Keratinocyte (primary cell): ENCODE data around the gene FMN2. TPM values are rescaled to one million over a fixed set of nuclear protein-coding genes. Genes with fewer than 3 reads are reported as not detected.

ENCODE experiments used
- DNase-seq: peaks from one replicate; pipeline ENCODE4 v3.0.0-alpha.2; 2011; ENCODE audit warnings: low read depth, missing footprints, low spot score
- FAIRE-seq: peaks from 2 replicates; lab custom pipeline; 2011; peaks lifted over from hg19 to GRCh38; lab: Jason Lieb, UNC
- H2AFZ ChIP-seq: 2 replicates; pipeline ENCODE4 v1.6.0; 2012; ENCODE audit warnings: low read length, control low read depth, inconsistent platforms; ENCODE audit not compliant: control insufficient read depth
- H3K27ac ChIP-seq: 2 replicates; pipeline ENCODE4 v1.5.1; 2011; ENCODE audit warnings: low read length; ENCODE audit not compliant: control insufficient read depth, insufficient read depth
- H3K27me3 ChIP-seq: 3 replicates; pipeline ENCODE4 v1.6.0; 2011; ENCODE audit warnings: low read length; ENCODE audit not compliant: control insufficient read depth, insufficient read depth; ENCODE audit errors: extremely low read depth
- H3K36me3 ChIP-seq, 2 experiments: 2 replicates in 1 of 2; 3 replicates in 1 of 2; pipeline ENCODE4 v1.5.1; 2011; ENCODE audit warnings: low read length in 2 of 2, mild to moderate bottlenecking in 1 of 2; ENCODE audit not compliant: control insufficient read depth in 2 of 2, insufficient read depth in 2 of 2; ENCODE audit errors: extremely low read depth in 1 of 2
- H3K4me1 ChIP-seq: 3 replicates; pipeline ENCODE4 v1.5.1; 2011; ENCODE audit warnings: low read length; ENCODE audit not compliant: control insufficient read depth, insufficient read depth; ENCODE audit errors: extremely low read depth
- H3K4me2 ChIP-seq: 3 replicates; pipeline ENCODE4 v1.6.0; 2011; ENCODE audit warnings: low read depth, low read length; ENCODE audit not compliant: control insufficient read depth, insufficient read depth; ENCODE audit errors: extremely low read depth
- H3K4me3 ChIP-seq, 3 experiments: fragments of 200-600 bp in 1 of 3; sonication (generic) in 1 of 3; 2 replicates in 2 of 3; 3 replicates in 1 of 3; pipeline ENCODE4 v1.5.1; 2011 to 2016; ENCODE audit warnings: low read length in 3 of 3, mild to moderate bottlenecking in 3 of 3, control low read depth in 2 of 3, inconsistent platforms in 1 of 3, low read depth in 1 of 3, mixed read lengths in 1 of 3, mixed run types in 1 of 3, moderate library complexity in 1 of 3; ENCODE audit not compliant: control insufficient read depth in 2 of 3, insufficient read depth in 2 of 3; ENCODE audit errors: extremely low read depth in 1 of 3
- H3K79me2 ChIP-seq: 2 replicates; pipeline ENCODE4 v1.6.0; 2012; ENCODE audit warnings: low read length; ENCODE audit not compliant: control insufficient read depth, insufficient read depth
- H3K9ac ChIP-seq: 3 replicates; pipeline ENCODE4 v1.6.0; 2011; ENCODE audit warnings: low read length; ENCODE audit not compliant: control insufficient read depth, insufficient read depth; ENCODE audit errors: extremely low read depth
- H3K9me1 ChIP-seq: 3 replicates; pipeline ENCODE4 v1.6.0; 2011; ENCODE audit warnings: low read length; ENCODE audit not compliant: control insufficient read depth, insufficient read depth; ENCODE audit errors: extremely low read depth
- H3K9me3 ChIP-seq: 2 replicates; pipeline ENCODE4 v1.5.1; 2012; ENCODE audit warnings: low read depth, low read length; ENCODE audit not compliant: control insufficient read depth
- H4K20me1 ChIP-seq: 3 replicates; pipeline ENCODE4 v1.6.0; 2011; ENCODE audit warnings: low read length; ENCODE audit not compliant: control insufficient read depth, insufficient read depth; ENCODE audit errors: extremely low read depth
- CTCF ChIP-seq, 3 experiments: IDR thresholded peaks in 1 of 3; conservative IDR thresholded peaks in 1 of 3; optimal IDR thresholded peaks in 1 of 3; 2 replicates in 2 of 3; 3 replicates in 1 of 3; pipeline versions ENCODE3 to v1.5.1; 2011; ENCODE audit warnings: low read length in 3 of 3, mild to moderate bottlenecking in 3 of 3, moderate library complexity in 2 of 3, control low read depth in 1 of 3, inconsistent platforms in 1 of 3; ENCODE audit not compliant: insufficient read depth in 2 of 3; ENCODE audit errors: extremely low read depth in 1 of 3
- EZH2 ChIP-seq: IDR thresholded peaks from one replicate; pipeline ENCODE4 v1.6.1; 2012; ENCODE audit warnings: inconsistent platforms, mild to moderate bottlenecking, low read length, moderate library complexity
- dilution Hi-C: fragments of 300-500 bp; cut with MboI; formaldehyde crosslinking; loops from one replicate; pipeline ENCODE4 v1.7.0; 2020; ENCODE audit warnings: low sequenced_read_pairs; ENCODE audit not compliant: extremely low pct_ligation_motif_present
- polyA plus RNA-seq, 5 experiments: library from polyadenylated mRNA; depleted of rRNA in 3 of 5; stranded (reverse) in 3 of 5; stranded (forward) in 1 of 5; unstranded in 1 of 5; fragments of >200 nt; gene quantifications; 1 replicate in 1 of 5; 2 replicates in 3 of 5; 3 replicates in 1 of 5; pipeline versions ENCODE4 v1.2.1 to v1.2.3, GENCODE V29; 2011 to 2012; ENCODE audit warnings: missing spikeins in 2 of 5, low read depth in 1 of 5, low replicate concordance in 1 of 5

FMN2 gene
- polyA plus RNA-seq, 1 donor (not counting 4 experiments of a cell fraction or from before 2014, with no cell fraction given) = not detected

DNA sequence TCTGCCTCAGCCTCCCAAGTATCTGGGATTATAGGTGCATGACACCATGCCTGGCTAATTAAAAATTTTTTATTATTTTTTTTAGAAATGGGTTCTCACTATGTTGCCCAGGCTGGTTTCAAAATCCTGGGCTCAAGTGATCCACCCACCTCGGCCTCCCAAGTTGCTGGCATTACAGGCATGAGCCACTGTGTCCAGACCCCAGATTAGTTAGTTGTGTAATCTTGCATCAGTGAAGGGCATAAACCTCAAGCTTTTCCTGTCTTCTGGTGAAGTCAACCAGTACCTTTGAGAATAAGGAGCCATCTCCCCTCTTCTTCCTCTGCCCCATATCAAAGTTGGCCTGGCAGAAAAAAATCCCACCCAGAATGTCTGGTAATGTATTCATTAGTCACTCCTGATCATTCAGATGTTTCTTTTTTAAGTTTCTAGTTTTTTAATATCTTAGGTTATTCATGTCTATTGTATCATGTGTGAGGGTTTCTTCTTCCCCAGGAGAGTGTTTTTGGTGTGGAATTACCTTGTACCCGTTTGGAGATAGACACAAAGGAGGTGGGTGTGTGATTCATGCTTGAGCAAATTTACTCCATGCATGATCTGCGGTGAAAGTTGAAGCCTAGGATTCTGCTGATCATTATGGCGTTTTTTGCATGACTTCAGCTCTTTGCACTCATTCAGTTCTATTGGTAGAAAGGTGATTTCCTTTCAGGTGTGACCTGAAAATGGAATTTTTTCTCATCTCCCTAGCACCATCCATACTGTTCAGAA, 144.0 kb downstream of the FMN2 start:
- Histone ChIP-seq H3K4me3 (no peak overlapping the region), H3K4me1 (no peaks in the 10 kb centered on the region), H3K9me3 (no peaks in the 10 kb centered on the region), H3K4me2 (no peak overlapping the region), H3K79me2 (no peaks in the 10 kb centered on the region), H3K9me1 (no peaks in the 10 kb centered on the region), H2AFZ (no peak overlapping the region), H4K20me1 (no peaks in the 10 kb centered on the region), H3K27ac (no peak overlapping the region), H3K36me3 (no peaks in the 10 kb centered on the region), H3K27me3 (no peaks in the 10 kb centered on the region), H3K9ac (no peak overlapping the region)
- DNase-seq = no peak
- dilution Hi-C loops = no loop called here
- TF ChIP-seq CTCF (optimal IDR thresholded peaks at IDR 0.05 in 1 of 3, IDR thresholded peaks at IDR 0.05 in 1 of 3, conservative IDR thresholded peaks at IDR 0.05 in 1 of 3; ENCODE audit: extremely low read depth in 1 of 3, insufficient read depth in 2 of 3, low read length in 3 of 3) (no peak), EZH2 (no peak)
- FAIRE-seq = no peak

GRCh38 chr1:240237305-240237721, 145.6 kb downstream of the FMN2 start:
- Histone ChIP-seq H3K79me2 (no peaks in the 10 kb centered on the region), H3K9me3 (no peaks in the 10 kb centered on the region), H3K4me1 (no peaks in the 10 kb centered on the region), H3K9me1 (no peaks in the 10 kb centered on the region), H3K27me3 (no peaks in the 10 kb centered on the region), H4K20me1 (no peaks in the 10 kb centered on the region), H3K4me2 (no peak overlapping the region), H3K4me3 (no peak overlapping the region), H2AFZ (no peak overlapping the region), H3K27ac (no peak overlapping the region), H3K9ac (no peak overlapping the region), H3K36me3 (no peaks in the 10 kb centered on the region)
- TF ChIP-seq EZH2 (no peak), CTCF (optimal IDR thresholded peaks at IDR 0.05 in 1 of 3, IDR thresholded peaks at IDR 0.05 in 1 of 3, conservative IDR thresholded peaks at IDR 0.05 in 1 of 3; ENCODE audit: extremely low read depth in 1 of 3, insufficient read depth in 2 of 3, low read length in 3 of 3) (no peak)
- dilution Hi-C loops = no loop called here
- DNase-seq (no peak), FAIRE-seq (no peak)
